ENCODE results near the gene NAA80.

NAA80 gene

GRCh38 chr3:50298836-50299637 lies at the start of gene NAA80, which contains the start of gene HYAL3:
Gene NAA80, minus strand, starts transcription at chr3:50299405. Its CDS starts 1,942 bp downstream, at chr3:50297463.
Gene HYAL3, minus strand, starts transcription at chr3:50299405. Its CDS starts 3,803 bp downstream, at chr3:50295602.
- peak; percentile 98 for DNase-seq (ENCODE audit: low read depth, low spot score)
- peak within 1 kb of the TSS; percentile 91 for H3K27ac ChIP-seq

GRCh38 chr3:50347187-50347813 lies 48.1 kb upstream of the NAA80 start:
- no peak for DNase-seq (ENCODE audit: low read depth, low spot score)
- no peak overlapping the region for H3K27ac ChIP-seq

GRCh38 chr3:50345586-50346234 lies 46.5 kb upstream of the NAA80 start, which contains the start of gene ZMYND10:
Gene ZMYND10, minus strand, starts transcription at chr3:50345732. Its CDS starts 153 bp downstream, at chr3:50345579.
- no peak for DNase-seq (ENCODE audit: low read depth, low spot score)
- no peak within 1 kb of the TSS for H3K27ac ChIP-seq

GRCh38 chr3:50345008-50345407 lies 45.8 kb upstream of the NAA80 start:
- H3K27ac ChIP-seq = no peak overlapping the region
- no peak for DNase-seq (ENCODE audit: low read depth, low spot score)

- no peak overlapping the region for H3K27ac ChIP-seq
- no peak for DNase-seq (ENCODE audit: low read depth, low spot score)
Observed at GRCh38 chr3:50342813-50343633, 43.8 kb upstream of the NAA80 start.

GRCh38 chr3:50341996-50342650 lies 42.9 kb upstream of the NAA80 start:
- H3K27ac ChIP-seq = no peak overlapping the region
- DNase-seq (ENCODE audit: low read depth, low spot score) = no peak

- no peak overlapping the region for H3K27ac ChIP-seq
- no peak for DNase-seq (ENCODE audit: low read depth, low spot score)
Observed at GRCh38 chr3:50341537-50341936, 42.3 kb upstream of the NAA80 start.

- no peak for DNase-seq (ENCODE audit: low read depth, low spot score)
- no peak within 1 kb of the TSS for H3K27ac ChIP-seq
Observed at GRCh38 chr3:50340448-50341329, 41.5 kb upstream of the NAA80 start, which contains the start of gene RASSF1. Gene RASSF1, minus strand, starts transcription at chr3:50340836. Its CDS starts 31 bp downstream, at chr3:50340805.

GRCh38 chr3:50340147-50340447 lies 40.9 kb upstream of the NAA80 start:
- DNase-seq (ENCODE audit: low read depth, low spot score) = no peak
- no peak overlapping the region for H3K27ac ChIP-seq

- H3K27ac ChIP-seq = no peak overlapping the region
- no peak for DNase-seq (ENCODE audit: low read depth, low spot score)
Observed at GRCh38 chr3:50339485-50340146, 40.4 kb upstream of the NAA80 start.

GRCh38 chr3:50338965-50339364 lies 39.8 kb upstream of the NAA80 start:
- no peak overlapping the region for H3K27ac ChIP-seq
- no peak for DNase-seq (ENCODE audit: low read depth, low spot score)

- peak overlapping the region; percentile 93 for H3K27ac ChIP-seq
- DNase-seq (ENCODE audit: low read depth, low spot score) = peak; percentile 95
Observed at GRCh38 chr3:50337175-50337861, 38.1 kb upstream of the NAA80 start.

GRCh38 chr3:50336452-50337174 lies 37.4 kb upstream of the NAA80 start:
- no peak for DNase-seq (ENCODE audit: low read depth, low spot score)

GRCh38 chr3:50334339-50335075 lies 35.3 kb upstream of the NAA80 start:
- DNase-seq (ENCODE audit: low read depth, low spot score) = no peak
- H3K27ac ChIP-seq = peak overlapping the region; percentile 93

More at GRCh38 chr3:50336452-50337174, 37.4 kb upstream of the NAA80 start:
- peak overlapping the region; percentile 93 for H3K27ac ChIP-seq

- no peak for DNase-seq (ENCODE audit: low read depth, low spot score)
- peak overlapping the region; percentile 93 for H3K27ac ChIP-seq
Observed at GRCh38 chr3:50333744-50334328, 34.6 kb upstream of the NAA80 start.

GRCh38 chr3:50331364-50331907 lies 32.2 kb upstream of the NAA80 start:
- no peak for DNase-seq (ENCODE audit: low read depth, low spot score)
- H3K27ac ChIP-seq = no peak overlapping the region
